SKM-1 (cell line): Measurements from ENCODE around the gene HIPK2.

ENCODE experiments used
- DNase-seq: peaks from one replicate; lab custom pipeline; 2025; ENCODE audit not compliant: unreplicated experiment; lab: John Stamatoyannopoulos, UW

The HIPK2 gene

GRCh38 chr7:139515266-139515665, 262.5 kb downstream of the HIPK2 start:
- no peak for DNase-seq
